HepG2 (cell line): ENCODE results near the gene TMEM256. TPM values are rescaled to one million over a fixed set of nuclear protein-coding genes. Genes with fewer than 3 reads are reported as not detected.

Source experiments
- ATAC-seq: fragments of 200-7000 bp; cut with Tn5 transposase; 3 replicates; pipeline ENCODE4 v1.9.1; 2020; ENCODE audit warnings: mild to moderate bottlenecking, moderate library complexity
- BruUV-seq: library from RNA; stranded (reverse); fragments of 400-500 nt; replicated peaks from 2 replicates; lab custom pipeline; 2021; lab: Mats Ljungman, UMichigan
- CTCF ChIA-PET: fragments of 300-600 bp; formaldehyde crosslinking; extraction: SDS; loops from one replicate; lab custom pipeline; 2021; ENCODE audit warnings: low total read pairs, inconsistent platforms, low intra/inter-chr PET ratio; lab: Yijun Ruan, JAX
- POLR2A ChIA-PET: fragments of 350-600 bp; sonication (Branson Sonifier 250); formaldehyde crosslinking; loops from one replicate; lab custom pipeline; 2020; ENCODE audit warnings: antibody characterized with exemption, inconsistent platforms; lab: Yijun Ruan, JAX
- DNase-seq: peaks from one replicate; pipeline ENCODE4 v3.0.0-alpha.2; 2015; ENCODE audit warnings: low spot score
- FAIRE-seq: peaks from 3 replicates; lab custom pipeline; 2011; peaks lifted over from hg19 to GRCh38; lab: Jason Lieb, UNC
- H2AFZ ChIP-seq: one replicate; pipeline ENCODE4 v1.6.1; 2011; ENCODE audit warnings: low read length, inconsistent platforms
- H3K27ac ChIP-seq: fragments of 300-600 bp; 3 replicates; pipeline ENCODE4 v1.8.0; 2011; ENCODE audit warnings: mixed run types, mild to moderate bottlenecking, mixed read lengths, low read length, inconsistent platforms; ENCODE audit not compliant: insufficient read depth; ENCODE audit errors: extremely low read length
- H3K27me3 ChIP-seq, 2 experiments: fragments of 200-600 bp in 1 of 2; 2 replicates in 1 of 2; 3 replicates in 1 of 2; pipeline versions ENCODE4 v1.6.0 to v1.8.0; 2011; ENCODE audit warnings: low read length in 2 of 2, mild to moderate bottlenecking in 2 of 2, moderate library complexity in 2 of 2, inconsistent platforms in 1 of 2; ENCODE audit not compliant: insufficient read depth in 2 of 2, control insufficient read depth in 1 of 2
- H3K36me3 ChIP-seq, 2 experiments: fragments of 200-600 bp in 1 of 2; replicated peaks in 1 of 2; 2 replicates in 1 of 2; 3 replicates in 1 of 2; pipeline versions ENCODE4 v1.5.1 to v1.8.0; 2011; ENCODE audit warnings: low read length in 2 of 2, inconsistent platforms in 1 of 2; ENCODE audit not compliant: insufficient read depth in 2 of 2, control insufficient read depth in 1 of 2
- H3K4me1 ChIP-seq: 2 replicates; pipeline ENCODE4 v1.5.1; 2012; ENCODE audit warnings: low read length, inconsistent platforms; ENCODE audit not compliant: insufficient read depth
- H3K4me2 ChIP-seq: 2 replicates; pipeline ENCODE4 v1.6.0; 2011; ENCODE audit warnings: low read depth, low read length, inconsistent platforms
- H3K4me3 ChIP-seq, 3 experiments: fragments of 200-600 bp in 1 of 3; sonication (generic), shearing (Covaris generic) in 1 of 3; replicated peaks in 1 of 3; 2 replicates each; pipeline ENCODE4 v1.5.1; 2011 to 2016; ENCODE audit warnings: low read length in 3 of 3, inconsistent platforms in 2 of 3, low read depth in 2 of 3, mild to moderate bottlenecking in 2 of 3, control low read depth in 1 of 3, mixed read lengths in 1 of 3; ENCODE audit not compliant: insufficient read depth in 1 of 3
- H3K79me2 ChIP-seq: one replicate; pipeline ENCODE4 v1.6.1; 2011; ENCODE audit warnings: low read length, inconsistent platforms; ENCODE audit not compliant: insufficient read depth
- H3K9ac ChIP-seq: 2 replicates; pipeline ENCODE4 v1.6.0; 2011; ENCODE audit warnings: mild to moderate bottlenecking, low read depth, low read length, inconsistent platforms; ENCODE audit not compliant: insufficient read depth
- H3K9me3 ChIP-seq: 2 replicates; pipeline ENCODE4 v1.5.1; 2012; ENCODE audit warnings: mild to moderate bottlenecking, low read length
- H4K20me1 ChIP-seq: 2 replicates; pipeline ENCODE4 v1.6.0; 2011; ENCODE audit warnings: inconsistent platforms, mild to moderate bottlenecking, low read length, moderate library complexity; ENCODE audit not compliant: insufficient read depth
- E2F2 ChIP-seq: sonication (generic); formaldehyde crosslinking; IDR thresholded peaks from 2 replicates; pipeline ENCODE4 v1.4.0; 2020; ENCODE audit warnings: missing genetic modification reagents, borderline replicate concordance
- HBP1 ChIP-seq: IDR thresholded peaks from 2 replicates; pipeline ENCODE4 v1.6.1; 2016; ENCODE audit warnings: low read depth, control low read depth
- TAF1 ChIP-seq: sonication (generic); formaldehyde crosslinking; IDR thresholded peaks from 2 replicates; pipeline ENCODE4 v1.4.0; 2020; ENCODE audit warnings: missing genetic modification reagents
- THYN1 ChIP-seq: sonication (generic); formaldehyde crosslinking; IDR thresholded peaks from 2 replicates; pipeline ENCODE4 v1.8.1; 2023; ENCODE audit warnings: low read depth, mild to moderate bottlenecking, moderate library complexity, missing genetic modification reagents, borderline replicate concordance
- ZBTB33 ChIP-seq: sonication (generic); formaldehyde crosslinking; IDR thresholded peaks from 2 replicates; pipeline ENCODE4 v1.4.0; 2020; ENCODE audit warnings: missing genetic modification reagents
- WGBS: methylation state at CpG from one replicate; pipeline ENCODE4 v1.1.6; 2017; ENCODE audit warnings: low lambda C conversion rate; 5-methylcytosine and 5-hydroxymethylcytosine counted together
- in situ Hi-C: cut with HindIII; loops from 2 replicates; pipeline ENCODE4 v1.10.0; 2017; ENCODE audit warnings: low pct_unique_long_range_greater_than_20kb; ENCODE audit not compliant: extremely low pct_ligation_motif_present
- intact Hi-C: fragments of 100-400 bp; cut with micrococcal nuclease; formaldehyde crosslinking; loops from one replicate; pipeline ENCODE4 v1.10.0; 2022; ENCODE audit not compliant: unreplicated experiment
- polyA plus RNA-seq, 8 experiments: library from polyadenylated mRNA; depleted of rRNA in 3 of 8; stranded (reverse) in 7 of 8; unstranded in 1 of 8; fragments of >200 nt; fragmentation: Illumina TruSeq in 4 of 8; extraction: Trizol in 4 of 8; gene quantifications; 2 replicates each; pipeline versions ENCODE4 v1.2.1 to v1.2.3, GENCODE V29; 2011 to 2016; ENCODE audit warnings: low read depth in 4 of 8, missing spikeins in 1 of 8, mixed read lengths in 1 of 8; ENCODE audit not compliant: insufficient read depth in 1 of 8
- total RNA-seq, 5 experiments: library from RNA; depleted of rRNA; stranded (reverse); fragments of >200 nt; fragmentation: Illumina TruSeq; extraction: Trizol; gene quantifications; 2 replicates each; pipeline ENCODE4 v1.2.3, GENCODE V29; 2016; ENCODE audit warnings: low read depth in 1 of 5

TMEM256 gene
- total and polyA plus RNA-seq, 2 of the 13 experiments (the other 11 are each of a cell fraction or from before 2014, with no cell fraction given), result 231 to 252 TPM

DNA sequence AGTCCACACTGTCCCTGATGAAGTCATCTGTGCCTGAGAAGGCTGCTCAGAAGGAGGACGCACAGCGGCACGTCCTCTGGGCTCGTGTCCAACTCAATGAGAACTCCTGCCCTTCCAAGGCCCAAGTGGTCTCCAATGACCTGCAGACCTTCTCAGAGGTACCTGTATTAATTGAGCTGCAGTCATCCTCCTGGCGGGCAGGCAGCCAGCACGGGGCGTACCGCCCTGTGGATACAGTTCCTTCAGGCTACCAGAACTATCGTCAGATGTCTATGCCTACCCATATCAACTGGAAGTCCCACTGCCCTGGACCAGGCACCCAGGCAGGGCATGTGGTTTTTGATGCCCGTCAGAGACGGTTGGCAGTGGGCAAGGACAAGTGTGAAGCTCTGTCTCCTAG, 28.4 kb upstream of the TMEM256 start:
- no peak for ATAC-seq
- TF ChIP-seq E2F2 (no peak), HBP1 (CRISPR knock-in tag) (no peak), ZBTB33 (CRISPR knock-in tag) (no peak), TAF1 (CRISPR knock-in tag) (no peak), THYN1 (CRISPR knock-in tag) (no peak)
- Histone ChIP-seq H3K4me2 (no peak overlapping the region), H3K9me3 (no peaks in the 10 kb centered on the region), H3K27me3 (peaks cover 2% of the 10 kb centered on the region in 2 experiments; a peak in 3 of 5 replicates), H3K4me3 (no peak overlapping the region), H3K79me2 (no peaks in the 10 kb centered on the region), H3K4me1 (peaks cover 19% of the 10 kb centered on the region), H3K36me3 (no peaks in the 10 kb centered on the region), H2AFZ (no peak overlapping the region), H4K20me1 (no peaks in the 10 kb centered on the region), H3K27ac (no peak overlapping the region), H3K9ac (no peak overlapping the region)
- intact Hi-C loops (no loop called here), in situ Hi-C loops (no loop called here)
- CTCF ChIA-PET, result no interaction called here
- POLR2A ChIA-PET, result interaction anchor here (0.8 to 1.1 kb wide), 2 partner anchors 28 kb away, joined by 3 to 4 read pairs; partner anchors contain the start of gene TMEM256
- no peak for DNase-seq
- no peak for FAIRE-seq
- no TSS peak for BruUV-seq
- 20% methylated on average over 3 of the region's 11 CpGs for WGBS
